K562 (cell line): ENCODE measurements around the gene ANKRD10. TPM values are rescaled to one million over a fixed set of nuclear protein-coding genes. Genes with fewer than 3 reads are reported as not detected.

ENCODE experiments used
- ATAC-seq: fragments of 200-7000 bp; cut with Tn5 transposase; 3 replicates; pipeline ENCODE4 v1.9.1; 2020; ENCODE audit warnings: moderate library complexity
- BruUV-seq: library from RNA; stranded (reverse); fragments of 400-500 nt; replicated peaks from 2 replicates; lab custom pipeline; 2021; lab: Mats Ljungman, UMichigan
- CTCF ChIA-PET: fragments of 300-600 bp; formaldehyde crosslinking; extraction: SDS; loops from one replicate; lab custom pipeline; 2021; ENCODE audit warnings: low intra/inter-chr PET ratio; lab: Yijun Ruan, JAX
- POLR2A ChIA-PET: fragments of 300-600, 350-650 bp; sonication (Branson Sonifier 250); formaldehyde crosslinking; extraction: SDS; loops from one replicate; lab custom pipeline; 2021; ENCODE audit warnings: antibody characterized with exemption, inconsistent platforms; lab: Yijun Ruan, JAX
- DNase-seq, 4 experiments: peaks; one replicate each; pipeline versions ENCODE4 v3.0.0 to v3.0.0-alpha.2; 2011 to 2018; ENCODE audit warnings: low spot score in 3 of 4, mixed read lengths in 3 of 4; ENCODE audit errors: extremely low read depth in 1 of 4
- FAIRE-seq: peaks from 2 replicates; lab custom pipeline; 2011; peaks lifted over from hg19 to GRCh38; lab: Jason Lieb, UNC
- H2AFZ ChIP-seq: 2 replicates; pipeline ENCODE4 v1.6.0; 2011; ENCODE audit warnings: low read depth, low read length, control low read depth, inconsistent platforms
- H3K27ac ChIP-seq: fragments of 200-600 bp; 3 replicates; pipeline ENCODE4 v1.8.0; 2011; ENCODE audit warnings: low read depth, mild to moderate bottlenecking, control low read depth, inconsistent platforms, low read length, moderate library complexity, mixed read lengths; ENCODE audit errors: extremely low read depth
- H3K27me3 ChIP-seq, 2 experiments: fragments of 300-600 bp in 1 of 2; 2 replicates in 1 of 2; 3 replicates in 1 of 2; pipeline versions ENCODE4 v1.6.0 to v1.8.0; 2011; ENCODE audit warnings: inconsistent platforms in 2 of 2, low read length in 2 of 2, mild to moderate bottlenecking in 1 of 2, mixed read lengths in 1 of 2, moderate library complexity in 1 of 2; ENCODE audit not compliant: control insufficient read depth in 2 of 2, insufficient read depth in 2 of 2
- H3K36me3 ChIP-seq: fragments of 300-600 bp; 3 replicates; pipeline ENCODE4 v1.8.0; 2011; ENCODE audit warnings: mild to moderate bottlenecking, low read length, inconsistent platforms; ENCODE audit not compliant: control insufficient read depth, insufficient read depth
- H3K4me1 ChIP-seq, 2 experiments: fragments of 200-600 bp in 1 of 2; replicated peaks in 1 of 2; 2 replicates in 1 of 2; 3 replicates in 1 of 2; pipeline versions ENCODE4 v1.5.1 to v1.8.0; 2011; ENCODE audit warnings: inconsistent platforms in 2 of 2, low read length in 2 of 2, mild to moderate bottlenecking in 1 of 2, mixed read lengths in 1 of 2, moderate library complexity in 1 of 2; ENCODE audit not compliant: control insufficient read depth in 2 of 2, insufficient read depth in 2 of 2
- H3K4me2 ChIP-seq: 2 replicates; pipeline ENCODE4 v1.6.1; 2011; ENCODE audit warnings: low read length, control low read depth, inconsistent platforms, mixed read lengths; ENCODE audit not compliant: insufficient read depth
- H3K4me3 ChIP-seq: fragments of 200-600 bp; sonication (generic), shearing (Covaris generic); 2 replicates; pipeline ENCODE4 v1.5.1; 2016; ENCODE audit warnings: control low read depth, inconsistent platforms
- H3K79me2 ChIP-seq: fragments of 200-600 bp; 3 replicates; pipeline ENCODE4 v1.8.0; 2011; ENCODE audit warnings: low read length, inconsistent platforms; ENCODE audit not compliant: control insufficient read depth, insufficient read depth
- H3K9ac ChIP-seq, 2 experiments: 2 replicates each; pipeline versions ENCODE4 v1.6.0 to v1.6.1; 2011; ENCODE audit warnings: low read depth in 2 of 2, low read length in 2 of 2, control low read depth in 1 of 2, inconsistent platforms in 1 of 2, mild to moderate bottlenecking in 1 of 2, mixed read lengths in 1 of 2; ENCODE audit not compliant: insufficient read depth in 1 of 2
- H3K9me1 ChIP-seq: one replicate; pipeline ENCODE4 v1.6.0; 2011; ENCODE audit warnings: inconsistent platforms, mild to moderate bottlenecking, low read length, moderate library complexity; ENCODE audit not compliant: control insufficient read depth, insufficient read depth
- H3K9me3 ChIP-seq: replicated peaks from 2 replicates; pipeline ENCODE4 v1.5.1; 2011; ENCODE audit warnings: low read depth, low read length, inconsistent platforms; ENCODE audit not compliant: control insufficient read depth, insufficient read depth
- H4K20me1 ChIP-seq: replicated peaks from 2 replicates; pipeline ENCODE4 v1.6.1; 2011; ENCODE audit warnings: low read length, inconsistent platforms, mixed read lengths; ENCODE audit not compliant: control insufficient read depth, insufficient read depth
- ATF3 ChIP-seq, 2 experiments: fragments of 450-650 bp in 1 of 2; sonication (generic) in 1 of 2; formaldehyde crosslinking in 1 of 2; IDR thresholded peaks in 1 of 2; conservative IDR thresholded peaks in 1 of 2; 2 replicates each; pipeline versions ENCODE4 v1.6.1 to v1.8.1; 2016 to 2023; ENCODE audit warnings: mild to moderate bottlenecking in 2 of 2, moderate library complexity in 2 of 2, inconsistent platforms in 1 of 2, missing genetic modification reagents in 1 of 2
- CBFA2T3 ChIP-seq: fragments of 450-650 bp; IDR thresholded peaks from 2 replicates; pipeline ENCODE4 v1.6.1; 2017
- CXXC5 ChIP-seq: fragments of 250-450 bp; sonication (Bioruptor Pico); IDR thresholded peaks from 2 replicates; pipeline ENCODE4 v1.8.0; 2022; ENCODE audit warnings: inconsistent platforms, mild to moderate bottlenecking, moderate library complexity
- EGR1 ChIP-seq: fragments of 450-650 bp; conservative IDR thresholded peaks from 2 replicates; pipeline ENCODE4 v1.6.1; 2017; ENCODE audit warnings: mild to moderate bottlenecking
- KDM1A ChIP-seq, 2 experiments: fragments of 450-650 bp; IDR thresholded peaks; 2 replicates each; pipeline ENCODE4 v1.6.1; 2016; ENCODE audit warnings: mild to moderate bottlenecking in 2 of 2
- NR2C1 ChIP-seq, 2 experiments: fragments of 450-650 bp; IDR thresholded peaks; 2 replicates each; pipeline ENCODE4 v1.6.1; 2017; ENCODE audit warnings: mild to moderate bottlenecking in 2 of 2, antibody characterized with exemption in 1 of 2, inconsistent platforms in 1 of 2, missing compliant biosample characterization in 1 of 2, missing genetic modification characterization in 1 of 2
- NR2C2 ChIP-seq, 2 experiments: fragments of 200-800 bp in 1 of 2; sonication (Bioruptor generic) in 1 of 2; sonication (generic) in 1 of 2; formaldehyde crosslinking in 1 of 2; IDR thresholded peaks; 2 replicates each; pipeline versions ENCODE4 v1.6.1 to v1.8.0; 2016 to 2022; ENCODE audit warnings: mild to moderate bottlenecking in 1 of 2, missing compliant biosample characterization in 1 of 2, missing genetic modification characterization in 1 of 2, missing genetic modification reagents in 1 of 2
- RCOR1 ChIP-seq, 2 experiments: IDR thresholded peaks; 2 replicates each; pipeline ENCODE4 v1.6.1; 2012; ENCODE audit warnings: low read depth in 2 of 2, low read length in 2 of 2, borderline replicate concordance in 1 of 2, improper control_type of control experiment in 1 of 2
- SMARCB1 ChIP-seq: IDR thresholded peaks from 2 replicates; pipeline ENCODE4 v1.6.1; 2011; ENCODE audit warnings: improper control_type of control experiment, low read depth; ENCODE audit not compliant: insufficient read length
- ZNF232 ChIP-seq: sonication (generic); formaldehyde crosslinking; IDR thresholded peaks from 2 replicates; pipeline ENCODE4 v1.8.0; 2022; ENCODE audit warnings: mild to moderate bottlenecking, missing genetic modification reagents
- WGBS: fragments of 100-300 bp; shearing (Covaris generic); methylation state at CpG from one replicate; pipeline ENCODE4 v1.1.6; 2016; ENCODE audit warnings: low coverage, mixed read lengths; ENCODE audit not compliant: insufficient coverage; ENCODE audit errors: missing lambda C conversion rate; 5-methylcytosine and 5-hydroxymethylcytosine counted together
- in situ Hi-C: fragments of 300-500 bp; cut with MboI; formaldehyde crosslinking; loops from 4 replicates; pipeline ENCODE4 v1.15.0; 2018; ENCODE audit warnings: inconsistent platforms, mixed read lengths
- intact Hi-C: fragments of 100-400 bp; cut with micrococcal nuclease; formaldehyde crosslinking; loops from 2 replicates; pipeline ENCODE4 v1.14.2; 2022
- polyA plus RNA-seq, 8 experiments: library from polyadenylated mRNA; depleted of rRNA in 4 of 8; stranded (reverse) in 5 of 8; unstranded in 3 of 8; fragments of >200 nt; fragmentation: Nextera tagmentation in 2 of 8; fragmentation: Illumina TruSeq in 1 of 8; extraction: Ambion mirVana in 2 of 8; extraction: Trizol in 1 of 8; gene quantifications; 2 replicates each; pipeline versions ENCODE4 v1.2.1 to v1.2.3, GENCODE V29; 2011 to 2014; ENCODE audit warnings: inconsistent platforms in 1 of 8, missing spikeins in 1 of 8
- total RNA-seq, 7 experiments: library from RNA; depleted of rRNA in 6 of 7; stranded (reverse); fragments of >200 nt in 6 of 7; fragmentation: Illumina TruSeq in 2 of 7; extraction: Trizol in 2 of 7; gene quantifications; 2 replicates each; pipeline versions ENCODE4 v1.2.1 to v1.2.3, GENCODE V29; 2011 to 2021; ENCODE audit warnings: low replicate concordance in 1 of 7

The ANKRD10 gene
- total and polyA plus RNA-seq, 9 of the 15 experiments (the other 6 are each of a cell fraction or from before 2014, with no cell fraction given) = 21.7 to 183 (median 45.0) TPM

DNA sequence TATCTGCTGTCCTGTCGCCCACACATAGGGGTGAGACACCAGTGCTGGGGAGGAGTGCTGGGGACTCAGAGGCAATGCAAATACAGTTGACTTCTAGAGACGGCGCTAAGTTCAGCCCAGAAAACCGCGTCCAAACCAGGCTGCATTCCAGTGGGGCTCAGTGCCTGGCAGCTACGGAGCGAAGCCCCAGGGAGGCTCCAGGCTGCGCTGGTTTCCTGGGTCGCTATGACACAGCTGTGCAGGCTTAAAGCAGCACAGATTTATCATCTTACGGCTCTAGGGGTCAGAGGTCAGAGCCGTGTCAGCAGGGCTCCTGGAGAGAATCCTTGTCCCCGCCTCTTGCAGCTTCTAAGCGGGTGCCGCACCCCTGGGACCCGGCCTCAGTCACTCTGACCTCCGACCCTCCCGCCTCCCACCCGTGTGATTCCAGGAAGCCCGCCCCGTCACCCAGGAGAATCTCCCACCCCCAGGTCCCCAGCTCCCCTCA lies 61.6 kb downstream of the ANKRD10 start:
- TF ChIP-seq ZNF232 (no peak), ATF3 (IDR thresholded peaks at IDR 0.05) (no peak), ATF3 (CRISPR knock-in tag; conservative IDR thresholded peaks at IDR 0.05) (no peak), CBFA2T3 (peak; percentile 11; the same call in 1 of the 2 replicates), KDM1A (IDR thresholded peaks at IDR 0.05) (peak; percentile 76 to 79; a peak in 3 of 4 replicates), SMARCB1 (no peak), RCOR1 (IDR thresholded peaks at IDR 0.05; ENCODE audit: borderline replicate concordance in 1 of 2, low read depth in 2 of 2, low read length in 2 of 2) (peak in 1 of 2 experiments; percentile 82; a peak in 2 of 4 replicates), NR2C1 (IDR thresholded peaks at IDR 0.05) (peak; percentile 69), NR2C1 (tag; IDR thresholded peaks at IDR 0.05) (peak; percentile 82), CXXC5 (0 out of 2 replicates have a peak, but pooled peaks have one; percentile 21), NR2C2 (CRISPR knock-in tag; IDR thresholded peaks at IDR 0.05) (peak; percentile 32; the same call in 1 of the 2 replicates), NR2C2 (tag; IDR thresholded peaks at IDR 0.05) (peak; percentile 70), EGR1 (peak; percentile 37)
- TF ChIP-seq, all 486 proteins: peak for 7
- ChIA-PET POLR2A (no interaction called here), CTCF (no interaction called here)
- H3K27me3 ChIP-seq = peaks cover 10 to 26% of the 10 kb centered on the region in 2 experiments; a peak in 4 of 5 replicates
- no TSS peak for BruUV-seq
- DNase-seq (peak in 1 of 4 experiments; percentile 40), ATAC-seq (peak; percentile 78), FAIRE-seq (no peak)
- H3K9me3 ChIP-seq = 0 out of 2 replicates have a peak, but pooled peaks cover 2% of the 10 kb centered on the region
- intact Hi-C loops (no loop called here), in situ Hi-C loops (no loop called here)
- 13% methylated on average over 11 of the region's 20 CpGs for WGBS
- no peaks in the 10 kb centered on the region for H4K20me1 ChIP-seq
- no peaks in the 10 kb centered on the region for H3K36me3 ChIP-seq
- H3K27ac ChIP-seq = no peak overlapping the region
- H3K9ac ChIP-seq = no peak overlapping the region
- H3K79me2 ChIP-seq = no peaks in the 10 kb centered on the region
- H3K9me1 ChIP-seq = no peaks in the 10 kb centered on the region
- no peak overlapping the region for H2AFZ ChIP-seq
- H3K4me3 ChIP-seq = no peak overlapping the region
- peaks cover 0 to 12% of the 10 kb centered on the region in 2 experiments; a peak in 2 of 5 replicates for H3K4me1 ChIP-seq
- no peak overlapping the region for H3K4me2 ChIP-seq
